ENCODE results near the gene GUCY2C. TPM values are rescaled to one million over a fixed set of nuclear protein-coding genes. Genes with fewer than 3 reads are reported as not detected.
"Not testable (repeated sequence)": the region's sequence is repeated elsewhere in the genome, so short reads cannot be mapped to it uniquely, and the experiment has no call there.

GUCY2C gene
- total RNA-seq (2014; rRNA removed; shearing (Covaris generic)): 0.03 and 0.11 TPM in 2 replicates
- 0.05 TPM in 1 of 2 replicates, not detected in the other for polyA plus RNA-seq (2015; cell fraction: cytosol; rRNA removed)
- polyA plus RNA-seq (2015; cell fraction: nucleus; rRNA removed): not detected in 2 replicates

DNA sequence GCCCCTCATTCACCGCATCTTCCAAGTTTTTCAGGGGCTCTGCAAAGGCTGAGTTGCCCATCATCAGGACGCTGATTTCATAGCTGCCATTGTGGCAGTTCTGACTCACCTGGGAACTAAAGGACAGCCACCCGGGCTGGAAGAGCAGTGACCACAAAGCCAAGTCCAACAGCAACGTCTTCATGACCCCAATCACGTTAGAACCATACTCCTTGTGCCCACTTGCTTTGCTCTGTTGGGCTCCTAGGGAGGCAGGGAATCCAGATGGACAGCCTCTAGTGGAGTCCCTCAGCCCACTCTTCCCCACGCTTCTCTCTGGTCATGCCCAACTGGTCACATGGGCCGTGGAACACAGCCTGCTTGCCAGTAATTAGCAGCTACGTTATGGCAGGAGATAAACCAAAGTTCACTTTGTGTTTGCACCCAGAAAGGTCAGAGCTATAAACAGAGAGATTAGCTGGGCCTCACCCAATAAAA lies at the start of gene GUCY2C:
Gene GUCY2C, minus strand, starts transcription at position 335 of the 477 bp plus-strand sequence. Its CDS starts 151 bp downstream, at position 184.
- in situ Hi-C loops (cut with HindIII; ENCODE audit: low pct_unique_long_range_greater_than_20kb, low sequenced_read_pairs): no loop called here

DNA sequence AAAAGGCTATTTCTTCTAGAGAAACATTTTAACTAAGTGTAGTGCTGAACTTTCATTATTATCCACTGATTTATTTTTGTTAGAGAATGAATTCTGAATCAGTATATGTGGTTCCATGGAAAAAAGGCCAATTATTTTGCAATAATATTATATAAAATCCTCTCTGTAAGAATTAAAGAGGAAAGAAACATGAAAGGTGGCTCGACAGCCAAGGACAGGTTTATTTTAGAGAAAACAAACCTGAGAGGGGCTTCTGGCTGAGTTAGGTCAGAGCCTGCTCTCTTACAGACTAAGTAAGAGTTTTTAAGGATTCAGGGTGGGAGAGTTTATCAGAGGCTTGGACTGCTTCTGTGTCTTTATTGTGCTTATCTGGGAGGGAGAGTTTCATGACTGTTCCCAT lies 46.7 kb upstream of the GUCY2C start:
- in situ Hi-C loops (cut with HindIII; ENCODE audit: low pct_unique_long_range_greater_than_20kb, low sequenced_read_pairs): no loop called here
- DNase-seq (ENCODE audit: low read depth, low spot score): no peak

More for the DNA sequence above, at the start of gene GUCY2C:
- no peak for DNase-seq (ENCODE audit: low read depth, low spot score)

DNA sequence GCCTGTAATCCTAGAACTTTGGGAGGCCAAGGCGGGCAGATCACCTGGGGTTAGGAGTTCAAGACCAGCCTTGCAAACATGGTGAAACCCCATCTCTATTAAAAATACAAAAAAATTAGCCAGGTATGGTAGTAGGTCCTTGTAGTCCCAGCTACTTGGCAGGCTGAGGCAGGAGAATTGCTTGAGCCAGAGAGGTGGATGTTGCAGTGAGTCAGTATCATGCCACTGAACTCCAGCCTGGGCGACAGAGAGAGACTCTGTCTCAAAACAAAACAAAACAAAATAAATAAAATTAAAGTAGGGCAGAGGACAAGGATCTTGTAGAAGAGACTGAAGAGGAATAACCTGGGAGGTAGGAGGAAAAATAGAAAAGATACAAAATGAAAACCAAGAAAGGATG lies 45.5 kb upstream of the GUCY2C start:
- in situ Hi-C loops (cut with HindIII; ENCODE audit: low pct_unique_long_range_greater_than_20kb, low sequenced_read_pairs): no loop called here
- no peak for DNase-seq (ENCODE audit: low read depth, low spot score)

DNA sequence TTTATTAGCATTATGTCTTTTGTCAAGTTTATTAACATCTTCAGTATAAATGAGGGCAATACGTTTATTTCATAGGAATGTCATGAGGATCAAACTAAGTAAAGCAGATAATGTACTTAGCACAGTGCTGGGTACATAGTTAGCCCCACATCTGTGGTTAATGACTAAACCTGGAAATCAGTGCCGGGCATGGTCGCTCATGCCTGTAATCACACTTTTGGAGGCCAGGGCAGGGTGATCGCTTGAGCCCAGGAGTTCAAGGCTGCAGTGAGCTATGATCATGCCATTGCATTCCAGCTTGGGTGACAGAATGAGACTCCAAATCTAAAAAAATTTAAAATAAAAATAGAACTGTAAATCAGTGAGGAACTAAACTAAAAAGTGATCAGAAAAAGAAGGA lies 44.8 kb upstream of the GUCY2C start:
- DNase-seq (ENCODE audit: low read depth, low spot score): no peak

DNA sequence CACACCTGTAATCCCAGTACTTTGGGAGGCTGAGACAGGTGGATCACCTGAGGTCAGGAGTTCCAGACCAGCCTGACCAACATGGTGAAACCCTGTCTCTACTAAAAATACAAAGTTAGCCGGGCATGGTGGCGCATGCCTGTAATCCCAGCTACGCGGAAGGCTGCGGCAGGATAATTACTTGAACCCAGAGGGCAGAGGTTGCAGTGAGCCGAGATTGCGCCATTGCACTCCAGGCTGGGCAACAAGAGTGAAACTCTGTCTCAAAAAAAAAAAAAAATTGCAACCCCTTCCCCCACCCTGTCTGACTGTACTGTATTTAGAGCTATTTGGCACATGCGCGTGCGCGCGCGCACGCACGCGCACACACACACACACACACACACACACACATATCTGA lies 40.0 kb upstream of the GUCY2C start:
- in situ Hi-C loops (cut with HindIII; ENCODE audit: low pct_unique_long_range_greater_than_20kb, low sequenced_read_pairs); DNase-seq (ENCODE audit: low read depth, low spot score): not testable (repeated sequence)

More for the DNA sequence above, 44.8 kb upstream of the GUCY2C start:
- in situ Hi-C loops (cut with HindIII; ENCODE audit: low pct_unique_long_range_greater_than_20kb, low sequenced_read_pairs): no loop called here

DNA sequence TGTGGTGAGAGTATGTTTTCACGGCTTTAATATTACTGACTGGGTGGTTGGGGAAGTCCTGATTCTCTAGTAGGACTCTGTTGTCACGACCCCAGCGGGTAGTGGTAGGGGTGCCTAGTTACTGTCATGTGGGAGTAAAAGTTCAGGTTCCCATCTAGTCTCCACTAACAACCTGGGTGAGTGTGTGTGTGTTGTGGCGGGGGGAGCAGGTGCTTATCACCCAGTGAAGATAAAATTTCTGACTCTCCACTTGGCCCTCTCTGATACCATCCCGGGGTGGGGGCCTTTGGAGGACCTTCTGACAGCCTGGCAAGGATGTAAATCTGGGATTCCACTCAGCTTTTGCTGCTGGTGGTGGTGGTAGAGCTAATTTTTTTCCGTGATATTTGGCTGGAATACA lies 35.4 kb upstream of the GUCY2C start:
- no peak for DNase-seq (ENCODE audit: low read depth, low spot score)
- in situ Hi-C loops (cut with HindIII; ENCODE audit: low pct_unique_long_range_greater_than_20kb, low sequenced_read_pairs): no loop called here

DNA sequence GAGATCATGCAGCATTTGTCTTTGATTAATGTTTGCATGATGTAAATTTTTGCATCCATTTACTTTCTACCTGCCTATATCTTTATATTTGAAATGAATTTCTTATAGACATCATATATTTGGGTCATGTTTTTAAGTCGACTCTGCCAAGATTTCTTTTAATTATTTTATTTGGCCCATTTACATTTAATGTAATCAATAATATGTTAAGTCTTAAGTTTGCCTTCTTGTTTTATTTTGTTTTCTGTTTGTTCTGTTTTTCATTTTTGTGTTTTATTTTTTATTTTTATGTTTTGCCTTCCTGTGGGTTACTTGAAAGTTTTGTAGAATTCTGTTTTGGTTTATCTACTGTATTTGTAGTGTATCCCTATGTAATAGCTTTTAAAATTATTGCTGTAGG lies 33.2 kb upstream of the GUCY2C start:
- no peak for DNase-seq (ENCODE audit: low read depth, low spot score)
- in situ Hi-C loops (cut with HindIII; ENCODE audit: low pct_unique_long_range_greater_than_20kb, low sequenced_read_pairs): no loop called here

DNA sequence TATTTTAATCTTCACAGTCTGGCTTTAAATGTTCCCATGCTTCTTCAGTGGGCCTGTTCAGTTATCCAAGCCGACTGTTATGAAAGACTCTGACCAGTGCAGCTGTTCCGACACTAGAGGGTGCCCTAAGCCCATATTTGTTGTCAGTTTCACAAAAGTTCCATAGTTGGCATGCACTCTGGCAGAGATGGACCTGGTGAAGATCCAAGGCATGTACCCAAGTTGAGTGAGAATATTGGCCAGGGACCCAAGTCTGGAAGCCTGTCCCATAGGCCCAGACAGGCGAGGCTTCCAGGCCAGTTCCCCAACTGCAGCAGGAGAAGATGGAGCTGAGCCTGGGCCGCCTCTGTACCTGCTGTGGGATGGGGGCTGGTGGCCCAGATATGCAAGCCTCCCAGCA lies 27.4 kb upstream of the GUCY2C start:
- in situ Hi-C loops (cut with HindIII; ENCODE audit: low pct_unique_long_range_greater_than_20kb, low sequenced_read_pairs): no loop called here

DNA sequence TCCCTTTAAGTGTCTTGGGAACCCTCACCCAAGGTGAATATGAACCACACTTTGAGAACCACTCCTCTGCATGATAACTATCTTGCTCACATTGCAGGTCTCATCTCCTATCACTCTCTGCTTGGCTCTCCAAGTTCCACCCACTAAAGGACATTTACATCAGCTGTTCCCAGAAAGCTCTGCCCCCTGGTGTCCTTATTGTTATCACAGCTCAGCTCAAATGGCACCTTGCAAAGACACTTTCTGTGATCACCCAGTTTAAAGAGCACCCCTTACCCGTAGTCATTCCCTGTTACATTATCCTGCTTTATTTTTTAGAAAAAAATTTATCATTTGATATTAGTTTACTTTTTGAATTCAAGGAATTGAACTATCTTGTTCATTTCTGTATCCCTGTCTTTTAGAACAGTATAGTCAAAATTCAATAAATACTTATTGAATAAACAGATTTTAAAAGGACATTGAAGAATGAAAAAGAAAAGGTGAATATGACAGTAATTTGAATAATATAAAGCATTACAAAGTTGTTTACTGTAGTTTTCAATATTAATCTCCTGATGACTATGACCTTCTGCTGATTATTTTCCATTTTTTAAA lies 20.5 kb upstream of the GUCY2C start:
- in situ Hi-C loops (cut with HindIII; ENCODE audit: low pct_unique_long_range_greater_than_20kb, low sequenced_read_pairs): no loop called here
- peak; percentile 76 for DNase-seq (ENCODE audit: low read depth, low spot score)

More for the DNA sequence above, 27.4 kb upstream of the GUCY2C start:
- DNase-seq (ENCODE audit: low read depth, low spot score): peak; percentile 85

DNA sequence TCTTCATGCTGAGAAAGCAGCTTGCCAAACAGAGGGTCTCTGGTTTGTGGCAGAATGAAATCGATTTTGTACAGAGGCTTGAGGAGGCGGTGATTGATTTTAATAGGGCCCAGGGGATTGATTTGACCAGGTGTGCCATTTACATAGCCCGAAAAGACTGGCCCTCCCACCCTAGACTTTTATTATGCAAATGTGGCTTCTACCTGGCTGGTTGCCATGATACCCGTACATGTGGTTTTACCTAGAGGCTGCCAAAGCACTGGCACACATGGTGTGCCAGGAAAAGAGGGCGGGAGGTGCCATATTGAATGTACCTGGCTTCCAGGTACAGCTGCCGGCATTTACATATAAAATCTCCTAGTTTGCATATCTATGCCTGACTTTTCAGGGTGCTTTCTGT lies 18.0 kb upstream of the GUCY2C start:
- in situ Hi-C loops (cut with HindIII; ENCODE audit: low pct_unique_long_range_greater_than_20kb, low sequenced_read_pairs): no loop called here
- DNase-seq (ENCODE audit: low read depth, low spot score): no peak

DNA sequence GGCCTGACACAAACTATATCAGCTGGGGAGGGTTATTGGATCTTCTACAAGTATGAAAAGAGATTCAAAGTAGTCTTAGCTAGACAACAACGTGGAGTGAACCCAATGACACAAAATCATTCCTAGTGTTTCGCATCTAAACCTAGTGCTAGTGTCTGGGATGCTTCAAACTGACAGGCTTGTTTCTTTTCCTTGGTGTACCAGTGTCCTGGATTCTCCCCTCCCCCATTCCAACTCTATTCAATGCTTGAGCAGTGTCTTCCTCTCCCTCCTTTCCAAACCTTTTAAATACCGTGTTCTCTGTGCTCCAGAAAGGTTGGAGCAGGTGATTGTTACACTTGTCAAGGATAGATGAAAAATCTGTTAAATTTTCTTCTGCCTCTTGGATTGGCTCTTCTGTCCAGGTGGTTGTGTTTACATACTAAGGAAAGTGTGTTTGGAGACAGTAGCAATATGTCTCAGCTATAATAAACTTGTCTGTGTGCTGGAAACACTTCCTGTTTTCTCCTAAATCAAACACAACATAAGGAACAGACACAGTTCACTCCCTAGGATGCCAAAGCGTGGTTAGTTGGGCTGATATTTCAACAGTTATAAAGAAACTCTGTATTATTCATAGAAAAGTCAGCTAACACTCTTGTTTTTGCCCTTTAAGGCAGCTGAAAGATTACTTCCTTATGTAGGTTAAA lies 14.4 kb upstream of the GUCY2C start:
- in situ Hi-C loops (cut with HindIII; ENCODE audit: low pct_unique_long_range_greater_than_20kb, low sequenced_read_pairs): no loop called here
- peak; percentile 15 for DNase-seq (ENCODE audit: low read depth, low spot score)

DNA sequence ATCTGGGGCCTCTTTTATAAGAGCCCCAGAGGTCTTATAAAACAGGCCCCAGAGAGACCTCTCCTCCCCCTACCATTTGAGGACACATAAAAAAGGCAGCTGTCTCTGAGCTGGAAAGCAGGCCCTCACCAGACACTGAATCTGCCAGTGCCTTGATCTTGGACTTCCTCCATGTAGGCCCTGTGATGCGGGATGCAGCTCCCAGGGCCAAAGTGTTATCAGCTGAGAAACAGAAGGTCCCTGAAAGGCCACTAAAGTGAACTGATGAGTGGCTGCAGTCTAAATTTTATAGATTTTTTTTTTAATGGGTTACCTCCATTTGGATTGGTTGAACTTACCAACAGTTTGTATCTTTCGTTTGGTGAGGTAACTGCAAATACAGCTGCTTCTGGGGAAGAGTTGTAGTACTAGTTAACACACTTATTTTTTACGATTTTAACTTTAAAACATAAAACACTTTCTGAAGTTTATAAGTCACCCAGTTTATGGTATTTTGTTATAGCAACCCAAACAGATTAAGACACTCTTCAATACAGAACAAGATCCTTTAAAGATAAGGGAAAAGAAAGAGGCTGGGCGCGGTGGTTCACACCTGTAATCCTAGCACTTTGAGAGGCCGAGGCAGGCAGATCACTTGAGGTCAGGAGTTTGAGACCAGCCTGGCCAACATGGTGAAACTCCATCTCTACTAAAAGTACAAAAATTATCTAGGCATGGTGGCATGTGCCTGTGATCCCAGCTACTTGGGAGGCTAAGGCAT lies 5.6 kb upstream of the GUCY2C start:
- DNase-seq (ENCODE audit: low read depth, low spot score): no peak
- in situ Hi-C loops (cut with HindIII; ENCODE audit: low pct_unique_long_range_greater_than_20kb, low sequenced_read_pairs): no loop called here

DNA sequence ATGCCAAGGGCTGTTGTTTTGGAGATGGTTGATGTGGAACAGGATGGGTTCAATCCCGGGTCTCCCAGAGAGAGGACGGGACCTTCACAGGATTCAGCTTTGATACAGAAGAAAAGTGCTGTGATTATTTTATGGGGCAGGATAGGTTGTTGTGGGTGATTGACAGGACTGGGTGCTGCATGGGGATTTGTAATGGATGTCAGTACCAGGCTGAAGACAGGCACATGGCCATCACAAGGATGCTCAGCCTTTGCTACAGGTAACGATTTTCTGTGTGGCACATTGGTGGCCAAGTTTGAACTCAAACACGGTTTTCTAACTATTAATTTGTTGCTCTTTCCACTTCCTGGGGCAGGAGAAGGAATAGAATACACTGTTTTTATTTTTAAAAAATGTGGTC lies 4.5 kb upstream of the GUCY2C start:
- DNase-seq (ENCODE audit: low read depth, low spot score): no peak
- in situ Hi-C loops (cut with HindIII; ENCODE audit: low pct_unique_long_range_greater_than_20kb, low sequenced_read_pairs): no loop called here

DNA sequence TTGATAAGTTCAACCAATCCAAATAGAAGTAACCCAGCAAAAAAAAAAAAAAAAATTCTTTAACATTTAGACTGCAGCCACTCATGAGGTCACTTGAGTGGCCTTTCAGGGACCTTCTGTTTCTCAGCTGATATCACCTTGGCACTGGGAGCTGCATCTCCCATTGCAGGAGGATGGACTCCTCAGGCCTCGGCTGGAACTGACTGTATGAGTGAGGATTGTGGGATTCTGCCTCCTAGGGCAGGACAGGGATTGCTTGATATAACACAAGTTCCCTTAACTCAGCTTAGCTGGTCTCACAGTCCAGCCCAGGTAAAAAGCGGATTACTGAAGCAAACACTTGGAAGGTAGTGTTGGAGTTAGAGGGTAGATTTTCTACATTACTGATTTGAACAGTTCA lies 3.5 kb upstream of the GUCY2C start:
- in situ Hi-C loops (cut with HindIII; ENCODE audit: low pct_unique_long_range_greater_than_20kb, low sequenced_read_pairs): no loop called here
- no peak for DNase-seq (ENCODE audit: low read depth, low spot score)

DNA sequence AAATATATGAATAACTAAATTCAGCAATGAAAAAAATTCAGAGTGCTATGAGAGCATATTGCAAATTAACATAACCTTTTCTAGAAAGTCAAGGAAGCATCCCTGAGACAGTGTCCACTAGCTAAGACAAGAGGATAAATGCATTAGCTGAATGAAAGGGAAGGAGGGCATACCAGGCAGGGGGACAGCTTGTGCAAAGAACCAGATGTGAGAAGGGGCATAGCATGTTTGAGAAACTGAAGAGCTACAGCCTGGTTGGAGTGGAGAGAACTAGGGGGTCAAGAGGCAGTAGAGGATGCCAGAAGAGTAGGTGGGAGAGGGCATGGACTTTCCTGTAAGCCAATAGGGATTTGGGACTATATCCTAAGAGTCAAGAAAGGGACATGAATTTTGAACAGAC lies 2.2 kb upstream of the GUCY2C start:
- no peak for DNase-seq (ENCODE audit: low read depth, low spot score)
- in situ Hi-C loops (cut with HindIII; ENCODE audit: low pct_unique_long_range_greater_than_20kb, low sequenced_read_pairs): no loop called here

DNA sequence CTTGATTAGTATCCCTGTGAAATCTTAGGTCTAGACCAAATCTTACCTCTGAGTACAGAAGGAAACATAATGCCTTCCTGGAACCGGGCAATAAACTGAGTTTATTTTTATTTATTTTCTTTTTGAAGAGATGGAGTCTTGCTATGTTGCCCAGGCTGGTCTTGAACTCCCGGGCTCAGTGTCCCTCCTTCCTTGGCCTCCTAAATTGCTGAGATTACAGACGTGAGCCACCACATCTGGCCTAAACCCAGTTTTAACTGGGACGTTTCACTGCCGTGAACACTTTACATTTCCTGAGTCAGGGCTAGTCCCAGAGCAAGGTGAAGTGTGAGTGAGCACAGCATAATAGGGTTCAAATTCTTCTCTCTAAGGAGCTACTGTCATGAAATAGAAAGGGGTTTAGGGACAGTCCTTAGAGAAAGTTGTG lies 671 bp downstream of the GUCY2C start:
- in situ Hi-C loops (cut with HindIII; ENCODE audit: low pct_unique_long_range_greater_than_20kb, low sequenced_read_pairs): no loop called here
- DNase-seq (ENCODE audit: low read depth, low spot score): no peak

DNA sequence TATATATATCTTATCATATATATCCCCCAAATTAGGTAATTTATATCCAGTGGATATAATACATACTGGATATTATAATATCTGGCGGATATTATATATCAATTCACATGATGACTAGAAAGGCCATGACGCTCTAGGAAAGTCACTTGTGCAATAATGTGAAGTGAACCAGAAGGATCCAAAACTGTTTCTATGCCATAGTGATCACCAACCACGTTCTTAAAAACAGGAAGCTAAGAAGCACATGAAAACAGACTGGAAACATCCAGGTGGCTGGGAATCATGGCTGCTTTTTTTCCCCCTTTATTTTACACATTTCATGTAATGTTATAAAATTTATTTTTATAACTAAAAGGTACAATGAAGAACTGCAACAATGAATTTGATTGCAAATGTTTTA lies 1.4 kb downstream of the GUCY2C start:
- DNase-seq (ENCODE audit: low read depth, low spot score): no peak
- in situ Hi-C loops (cut with HindIII; ENCODE audit: low pct_unique_long_range_greater_than_20kb, low sequenced_read_pairs): no loop called here

DNA sequence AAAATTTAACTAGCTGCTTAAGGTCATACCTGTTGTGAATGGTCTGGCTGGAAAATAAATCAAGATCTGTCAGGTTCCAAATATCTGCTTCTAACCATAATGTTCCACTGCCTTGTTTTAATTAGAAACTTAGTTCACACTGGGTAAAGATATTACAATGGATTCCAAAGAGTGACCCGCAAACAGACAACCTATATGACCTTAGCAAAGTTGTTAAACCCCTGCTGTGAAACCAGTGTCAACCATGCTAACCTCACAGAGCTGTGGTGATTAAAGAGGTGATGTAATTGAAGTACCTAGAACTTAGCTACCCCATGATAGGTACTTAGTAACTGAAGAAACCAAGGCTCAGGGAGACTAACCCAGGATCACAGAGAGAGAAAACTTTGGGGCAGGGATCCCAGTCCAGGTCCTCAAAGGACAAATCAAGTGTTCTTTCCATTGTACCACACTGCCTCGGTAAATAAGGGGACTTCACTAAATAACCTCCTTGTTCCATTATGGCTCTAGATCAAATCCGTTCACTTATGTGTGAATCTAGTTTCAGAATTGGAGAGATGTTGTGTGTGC lies 2.2 kb downstream of the GUCY2C start:
- in situ Hi-C loops (cut with HindIII; ENCODE audit: low pct_unique_long_range_greater_than_20kb, low sequenced_read_pairs): no loop called here
- no peak for DNase-seq (ENCODE audit: low read depth, low spot score)

Data from SK-MEL-5 (cell line).